Astrocyte (in vitro differentiated cells and primary cell): ENCODE data around the gene MYBPC1. TPM values are rescaled to one million over a fixed set of nuclear protein-coding genes. Genes with fewer than 3 reads are reported as not detected.

Source experiments
- DNase-seq: peaks from one replicate; pipeline ENCODE4 v3.0.0-alpha.2; 2010; ENCODE audit warnings: low read depth
- FAIRE-seq: peaks from 2 replicates; lab custom pipeline; 2011; peaks lifted over from hg19 to GRCh38; lab: Jason Lieb, UNC
- H2AFZ ChIP-seq: 2 replicates; pipeline ENCODE4 v1.6.0; 2012; ENCODE audit warnings: low read depth, low read length, inconsistent platforms
- H3K27ac ChIP-seq: 2 replicates; pipeline ENCODE4 v1.5.1; 2011; ENCODE audit warnings: low read depth, low read length, inconsistent platforms
- H3K27me3 ChIP-seq: 2 replicates; pipeline ENCODE4 v1.6.0; 2011; ENCODE audit warnings: low read length, inconsistent platforms; ENCODE audit not compliant: insufficient read depth
- H3K36me3 ChIP-seq: 2 replicates; pipeline ENCODE4 v1.5.1; 2011; ENCODE audit warnings: low read length, inconsistent platforms; ENCODE audit not compliant: insufficient read depth
- H3K4me1 ChIP-seq: 2 replicates; pipeline ENCODE4 v1.5.1; 2011; ENCODE audit warnings: low read length, inconsistent platforms; ENCODE audit not compliant: insufficient read depth
- H3K4me2 ChIP-seq: 2 replicates; pipeline ENCODE4 v1.6.0; 2012; ENCODE audit warnings: low read length, inconsistent platforms
- H3K4me3 ChIP-seq: 2 replicates; pipeline ENCODE4 v1.5.1; 2011; ENCODE audit warnings: low read depth, mild to moderate bottlenecking, low read length, inconsistent platforms; ENCODE audit not compliant: insufficient read depth
- H3K79me2 ChIP-seq: 2 replicates; pipeline ENCODE4 v1.6.0; 2012; ENCODE audit warnings: mild to moderate bottlenecking, low read length, inconsistent platforms; ENCODE audit not compliant: insufficient read depth
- H3K9ac ChIP-seq: 2 replicates; pipeline ENCODE4 v1.6.0; 2012; ENCODE audit warnings: mild to moderate bottlenecking, low read length, inconsistent platforms
- H3K9me3 ChIP-seq: 2 replicates; pipeline ENCODE4 v1.5.1; 2012; ENCODE audit warnings: low read depth, mild to moderate bottlenecking, low read length, inconsistent platforms; ENCODE audit not compliant: insufficient read depth
- H4K20me1 ChIP-seq: 2 replicates; pipeline ENCODE4 v1.6.0; 2012; ENCODE audit warnings: low read length, inconsistent platforms; ENCODE audit not compliant: insufficient read depth
- H3K27ac Mint-ChIP-seq: one replicate; pipeline ENCODE4 v1.8.0; 2021; ENCODE audit warnings: mild to moderate bottlenecking, mixed read lengths; ENCODE audit not compliant: unreplicated experiment
- H3K27me3 Mint-ChIP-seq: one replicate; pipeline ENCODE4 v1.8.0; 2021; ENCODE audit warnings: low read depth, mixed read lengths; ENCODE audit not compliant: unreplicated experiment
- H3K36me3 Mint-ChIP-seq: one replicate; pipeline ENCODE4 v1.8.0; 2021; ENCODE audit warnings: low read depth, mixed read lengths; ENCODE audit not compliant: unreplicated experiment
- H3K4me1 Mint-ChIP-seq: one replicate; pipeline ENCODE4 v1.8.0; 2021; ENCODE audit warnings: low read depth, mixed read lengths; ENCODE audit not compliant: unreplicated experiment
- H3K4me3 Mint-ChIP-seq: one replicate; pipeline ENCODE4 v1.8.0; 2021; ENCODE audit warnings: mild to moderate bottlenecking, moderate library complexity, mixed read lengths; ENCODE audit not compliant: unreplicated experiment
- H3K9me3 Mint-ChIP-seq: one replicate; pipeline ENCODE4 v1.8.0; 2021; ENCODE audit warnings: mild to moderate bottlenecking, mixed read lengths; ENCODE audit not compliant: unreplicated experiment
- CTCF ChIP-seq: IDR thresholded peaks from 2 replicates; pipeline ENCODE4 v1.5.1; 2011; ENCODE audit warnings: low read depth, mild to moderate bottlenecking, inconsistent platforms, low read length, moderate library complexity; ENCODE audit not compliant: insufficient read depth
- EZH2 ChIP-seq: IDR thresholded peaks from 2 replicates; pipeline ENCODE4 v1.6.1; 2012; ENCODE audit warnings: mild to moderate bottlenecking, low read length, inconsistent platforms; ENCODE audit not compliant: insufficient read depth
- total RNA-seq: library from RNA; stranded (reverse); gene quantifications from 2 replicates; pipeline ENCODE4 v1.2.1, GENCODE V29; 2021

The MYBPC1 gene
- total RNA-seq, 1 donor from 2014 or later = not detected

- Histone ChIP-seq H3K79me2 (no peaks in the 10 kb centered on the region), H3K4me3 (no peak overlapping the region), H3K4me2 (no peak overlapping the region), H3K36me3 (no peaks in the 10 kb centered on the region), H3K9ac (no peak overlapping the region), H3K4me1 (no peaks in the 10 kb centered on the region), H2AFZ (no peak overlapping the region), H3K27me3 (no peaks in the 10 kb centered on the region), H4K20me1 (no peaks in the 10 kb centered on the region), H3K27ac (no peak overlapping the region), H3K9me3 (no peaks in the 10 kb centered on the region)
- FAIRE-seq (no peak), DNase-seq (no peak)
- Mint-ChIP-seq H3K9me3 (no peaks in the 10 kb centered on the region), H3K27me3 (no peaks in the 10 kb centered on the region), H3K36me3 (no peaks in the 10 kb centered on the region), H3K27ac (no peak overlapping the region), H3K4me1 (no peaks in the 10 kb centered on the region), H3K4me3 (no peak overlapping the region)
- no peak for TF ChIP-seq EZH2
- no peak for TF ChIP-seq CTCF
These were observed 17.6 kb downstream of the MYBPC1 start for GRCh38 chr12:101612160-101612916.

- Mint-ChIP-seq H3K9me3 (no peaks in the 10 kb centered on the region), H3K27me3 (no peaks in the 10 kb centered on the region), H3K36me3 (no peaks in the 10 kb centered on the region), H3K27ac (no peak overlapping the region), H3K4me3 (no peak overlapping the region), H3K4me1 (no peaks in the 10 kb centered on the region)
- Histone ChIP-seq H3K79me2 (no peaks in the 10 kb centered on the region), H3K4me3 (no peak overlapping the region), H3K4me2 (no peak overlapping the region), H3K27ac (no peak overlapping the region), H3K9ac (no peak overlapping the region), H3K4me1 (no peaks in the 10 kb centered on the region), H2AFZ (no peak overlapping the region), H3K9me3 (no peaks in the 10 kb centered on the region), H3K27me3 (no peaks in the 10 kb centered on the region), H3K36me3 (no peaks in the 10 kb centered on the region), H4K20me1 (no peaks in the 10 kb centered on the region)
- no peak for TF ChIP-seq CTCF
- no peak for TF ChIP-seq EZH2
- no peak for FAIRE-seq
- DNase-seq = no peak
These were observed 21.3 kb downstream of the MYBPC1 start for GRCh38 chr12:101616027-101616494.
